Astrocyte (in vitro differentiated cells and primary cell): Measurements from ENCODE around the gene UBAC2. TPM values are rescaled to one million over a fixed set of nuclear protein-coding genes. Genes with fewer than 3 reads are reported as not detected.

Experiments
- DNase-seq: peaks from one replicate; pipeline ENCODE4 v3.0.0-alpha.2; 2010; ENCODE audit warnings: low read depth
- FAIRE-seq: peaks from 2 replicates; lab custom pipeline; 2011; peaks lifted over from hg19 to GRCh38; lab: Jason Lieb, UNC
- H2AFZ ChIP-seq: 2 replicates; pipeline ENCODE4 v1.6.0; 2012; ENCODE audit warnings: low read depth, low read length, inconsistent platforms
- H3K27ac ChIP-seq: 2 replicates; pipeline ENCODE4 v1.5.1; 2011; ENCODE audit warnings: low read depth, low read length, inconsistent platforms
- H3K27me3 ChIP-seq: 2 replicates; pipeline ENCODE4 v1.6.0; 2011; ENCODE audit warnings: low read length, inconsistent platforms; ENCODE audit not compliant: insufficient read depth
- H3K36me3 ChIP-seq: 2 replicates; pipeline ENCODE4 v1.5.1; 2011; ENCODE audit warnings: low read length, inconsistent platforms; ENCODE audit not compliant: insufficient read depth
- H3K4me1 ChIP-seq: 2 replicates; pipeline ENCODE4 v1.5.1; 2011; ENCODE audit warnings: low read length, inconsistent platforms; ENCODE audit not compliant: insufficient read depth
- H3K4me2 ChIP-seq: 2 replicates; pipeline ENCODE4 v1.6.0; 2012; ENCODE audit warnings: low read length, inconsistent platforms
- H3K4me3 ChIP-seq: 2 replicates; pipeline ENCODE4 v1.5.1; 2011; ENCODE audit warnings: low read depth, mild to moderate bottlenecking, low read length, inconsistent platforms; ENCODE audit not compliant: insufficient read depth
- H3K79me2 ChIP-seq: 2 replicates; pipeline ENCODE4 v1.6.0; 2012; ENCODE audit warnings: mild to moderate bottlenecking, low read length, inconsistent platforms; ENCODE audit not compliant: insufficient read depth
- H3K9ac ChIP-seq: 2 replicates; pipeline ENCODE4 v1.6.0; 2012; ENCODE audit warnings: mild to moderate bottlenecking, low read length, inconsistent platforms
- H3K9me3 ChIP-seq: 2 replicates; pipeline ENCODE4 v1.5.1; 2012; ENCODE audit warnings: low read depth, mild to moderate bottlenecking, low read length, inconsistent platforms; ENCODE audit not compliant: insufficient read depth
- H4K20me1 ChIP-seq: 2 replicates; pipeline ENCODE4 v1.6.0; 2012; ENCODE audit warnings: low read length, inconsistent platforms; ENCODE audit not compliant: insufficient read depth
- H3K27ac Mint-ChIP-seq: one replicate; pipeline ENCODE4 v1.8.0; 2021; ENCODE audit warnings: mild to moderate bottlenecking, mixed read lengths; ENCODE audit not compliant: unreplicated experiment
- H3K27me3 Mint-ChIP-seq: one replicate; pipeline ENCODE4 v1.8.0; 2021; ENCODE audit warnings: low read depth, mixed read lengths; ENCODE audit not compliant: unreplicated experiment
- H3K36me3 Mint-ChIP-seq: one replicate; pipeline ENCODE4 v1.8.0; 2021; ENCODE audit warnings: low read depth, mixed read lengths; ENCODE audit not compliant: unreplicated experiment
- H3K4me1 Mint-ChIP-seq: one replicate; pipeline ENCODE4 v1.8.0; 2021; ENCODE audit warnings: low read depth, mixed read lengths; ENCODE audit not compliant: unreplicated experiment
- H3K4me3 Mint-ChIP-seq: one replicate; pipeline ENCODE4 v1.8.0; 2021; ENCODE audit warnings: mild to moderate bottlenecking, moderate library complexity, mixed read lengths; ENCODE audit not compliant: unreplicated experiment
- H3K9me3 Mint-ChIP-seq: one replicate; pipeline ENCODE4 v1.8.0; 2021; ENCODE audit warnings: mild to moderate bottlenecking, mixed read lengths; ENCODE audit not compliant: unreplicated experiment
- EZH2 ChIP-seq: IDR thresholded peaks from 2 replicates; pipeline ENCODE4 v1.6.1; 2012; ENCODE audit warnings: mild to moderate bottlenecking, low read length, inconsistent platforms; ENCODE audit not compliant: insufficient read depth
- total RNA-seq: library from RNA; stranded (reverse); gene quantifications from 2 replicates; pipeline ENCODE4 v1.2.1, GENCODE V29; 2021
- TF ChIP-seq, protein P1 (sequence below): IDR thresholded peaks from 2 replicates; pipeline ENCODE4 v1.5.1; 2011; ENCODE audit warnings: low read depth, mild to moderate bottlenecking, inconsistent platforms, low read length, moderate library complexity; ENCODE audit not compliant: insufficient read depth

UBAC2 gene
- total RNA-seq, 1 donor from 2014 or later, result 61.0 TPM

DNA sequence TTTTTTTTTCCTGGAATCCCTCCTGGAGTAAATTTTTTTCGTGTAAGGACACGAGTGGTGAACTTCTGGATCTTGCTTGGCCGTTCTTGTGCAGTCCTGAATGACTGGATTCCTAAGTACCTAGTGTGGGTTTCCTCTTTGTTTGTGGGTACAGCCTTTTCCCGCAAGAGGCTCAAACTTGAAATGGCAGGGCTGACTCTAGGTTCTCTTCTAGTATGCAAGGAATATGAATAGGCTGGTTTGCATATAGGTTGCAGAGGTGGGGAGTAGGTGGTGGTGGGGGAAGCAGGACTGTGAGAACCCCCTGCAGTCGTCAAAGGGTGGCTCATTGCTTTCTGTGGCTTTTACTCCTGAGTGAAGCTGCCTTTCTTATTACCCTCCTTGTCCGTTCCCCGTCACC lies 13.6 kb downstream of the UBAC2 start:
- Histone ChIP-seq H3K36me3 (peaks cover 2% of the 10 kb centered on the region), H3K4me2 (no peak overlapping the region), H3K4me1 (peaks cover 6% of the 10 kb centered on the region), H2AFZ (no peak overlapping the region), H3K27me3 (no peaks in the 10 kb centered on the region), H3K4me3 (no peak overlapping the region), H3K9me3 (no peaks in the 10 kb centered on the region), H3K9ac (no peak overlapping the region), H3K27ac (no peak overlapping the region), H4K20me1 (peaks cover 68% of the 10 kb centered on the region), H3K79me2 (peaks cover 87% of the 10 kb centered on the region)
- no peak for FAIRE-seq
- Mint-ChIP-seq H3K4me1 (peaks cover 15% of the 10 kb centered on the region), H3K36me3 (peaks cover 8% of the 10 kb centered on the region), H3K4me3 (no peak overlapping the region), H3K9me3 (no peaks in the 10 kb centered on the region), H3K27ac (no peak overlapping the region), H3K27me3 (no peaks in the 10 kb centered on the region)
- TF ChIP-seq, protein P1, sequence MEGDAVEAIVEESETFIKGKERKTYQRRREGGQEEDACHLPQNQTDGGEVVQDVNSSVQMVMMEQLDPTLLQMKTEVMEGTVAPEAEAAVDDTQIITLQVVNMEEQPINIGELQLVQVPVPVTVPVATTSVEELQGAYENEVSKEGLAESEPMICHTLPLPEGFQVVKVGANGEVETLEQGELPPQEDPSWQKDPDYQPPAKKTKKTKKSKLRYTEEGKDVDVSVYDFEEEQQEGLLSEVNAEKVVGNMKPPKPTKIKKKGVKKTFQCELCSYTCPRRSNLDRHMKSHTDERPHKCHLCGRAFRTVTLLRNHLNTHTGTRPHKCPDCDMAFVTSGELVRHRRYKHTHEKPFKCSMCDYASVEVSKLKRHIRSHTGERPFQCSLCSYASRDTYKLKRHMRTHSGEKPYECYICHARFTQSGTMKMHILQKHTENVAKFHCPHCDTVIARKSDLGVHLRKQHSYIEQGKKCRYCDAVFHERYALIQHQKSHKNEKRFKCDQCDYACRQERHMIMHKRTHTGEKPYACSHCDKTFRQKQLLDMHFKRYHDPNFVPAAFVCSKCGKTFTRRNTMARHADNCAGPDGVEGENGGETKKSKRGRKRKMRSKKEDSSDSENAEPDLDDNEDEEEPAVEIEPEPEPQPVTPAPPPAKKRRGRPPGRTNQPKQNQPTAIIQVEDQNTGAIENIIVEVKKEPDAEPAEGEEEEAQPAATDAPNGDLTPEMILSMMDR, result no peak
- TF ChIP-seq EZH2, result no peak
- DNase-seq, result no peak

DNA sequence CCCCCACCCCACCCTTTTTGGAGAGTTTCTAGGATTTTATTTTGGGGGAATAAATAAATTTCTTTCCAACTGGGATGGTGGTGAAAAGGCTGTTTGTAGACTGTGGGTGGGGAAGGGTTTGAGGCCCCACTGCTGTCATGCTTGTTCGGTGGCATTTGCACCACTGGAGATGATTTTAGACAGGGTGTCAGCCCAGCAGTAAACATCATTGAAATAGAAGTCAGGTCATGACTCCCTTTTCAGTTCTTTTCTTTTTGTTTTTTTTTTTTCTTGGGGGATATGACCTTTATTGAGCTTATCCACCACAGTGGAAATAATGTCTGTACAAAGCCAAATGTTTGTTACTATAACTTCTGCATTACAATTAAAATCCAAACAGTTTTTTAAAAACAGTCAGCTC lies 14.1 kb downstream of the UBAC2 start:
- peaks cover 70% of the 10 kb centered on the region for H4K20me1 ChIP-seq
- no peak for FAIRE-seq
- H3K79me2 ChIP-seq, result peaks cover 88% of the 10 kb centered on the region
- DNase-seq, result no peak
- no peak overlapping the region for H3K9ac ChIP-seq
- no peak overlapping the region for H3K4me2 ChIP-seq
- Mint-ChIP-seq H3K36me3 (peaks cover 5% of the 10 kb centered on the region), H3K9me3 (no peaks in the 10 kb centered on the region), H3K4me1 (peaks cover 14% of the 10 kb centered on the region), H3K4me3 (no peak overlapping the region), H3K27ac (no peak overlapping the region), H3K27me3 (no peaks in the 10 kb centered on the region)
- peaks cover 2% of the 10 kb centered on the region for H3K36me3 ChIP-seq
- H2AFZ ChIP-seq, result no peak overlapping the region
- H3K4me1 ChIP-seq, result peaks cover 6% of the 10 kb centered on the region
- no peaks in the 10 kb centered on the region for H3K27me3 ChIP-seq
- no peak overlapping the region for H3K27ac ChIP-seq
- TF ChIP-seq, protein P1, result no peak
- TF ChIP-seq EZH2, result no peak
- H3K9me3 ChIP-seq, result no peaks in the 10 kb centered on the region
- no peak overlapping the region for H3K4me3 ChIP-seq

DNA sequence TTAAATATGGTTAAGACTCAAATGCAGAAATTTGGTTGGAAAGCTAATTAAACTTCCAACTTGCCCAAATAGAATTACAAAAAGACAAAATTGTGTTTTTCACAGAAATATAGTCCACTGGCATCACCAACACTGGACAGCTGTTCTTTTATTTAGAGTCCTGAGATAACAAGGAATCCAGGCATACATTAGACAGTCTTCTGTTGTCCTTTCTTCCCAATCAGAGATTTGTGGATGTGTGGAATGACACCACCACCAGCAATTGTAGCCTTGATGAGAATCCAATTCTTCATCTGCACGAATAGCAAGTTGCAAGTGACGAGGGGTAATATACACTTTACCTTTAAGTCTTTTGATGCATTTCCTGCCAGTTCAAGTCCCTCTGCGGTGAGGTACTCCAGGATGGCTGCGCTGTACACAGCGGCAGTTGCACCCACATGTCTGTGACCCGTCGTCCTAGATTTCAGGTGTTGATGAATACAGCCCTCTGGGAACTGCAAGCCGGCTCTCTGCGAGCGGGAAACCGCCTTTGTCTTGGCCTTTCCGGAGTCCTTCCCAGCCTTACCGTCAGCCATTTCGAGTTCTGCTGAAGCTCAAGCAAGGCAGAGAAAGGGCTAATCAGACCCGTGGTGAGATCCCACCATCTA lies 14.7 kb downstream of the UBAC2 start:
- Mint-ChIP-seq H3K27me3 (no peaks in the 10 kb centered on the region), H3K4me1 (peaks cover 14% of the 10 kb centered on the region), H3K9me3 (no peaks in the 10 kb centered on the region), H3K36me3 (peaks cover 5% of the 10 kb centered on the region), H3K27ac (no peak overlapping the region), H3K4me3 (no peak overlapping the region)
- no peak overlapping the region for H3K9ac ChIP-seq
- peaks cover 2% of the 10 kb centered on the region for H3K36me3 ChIP-seq
- no peaks in the 10 kb centered on the region for H3K9me3 ChIP-seq
- FAIRE-seq, result no peak
- no peak overlapping the region for H3K27ac ChIP-seq
- H4K20me1 ChIP-seq, result peaks cover 71% of the 10 kb centered on the region
- TF ChIP-seq, protein P1, result no peak
- TF ChIP-seq EZH2, result no peak
- H3K27me3 ChIP-seq, result no peaks in the 10 kb centered on the region
- DNase-seq, result no peak
- H3K4me3 ChIP-seq, result no peak overlapping the region
- H3K4me1 ChIP-seq, result peaks cover 6% of the 10 kb centered on the region
- peaks cover 88% of the 10 kb centered on the region for H3K79me2 ChIP-seq
- no peak overlapping the region for H2AFZ ChIP-seq
- no peak overlapping the region for H3K4me2 ChIP-seq
